ENCODE data around the gene SLAMF9.
A peak's percentile ranks its signal among the peaks of the same experiment; 100 is the strongest.

SLAMF9 gene

GRCh38 chr1:159974350-159974965, 20.4 kb upstream of the SLAMF9 start:
- DNase-seq: no peak

- no peak for DNase-seq
Measured at GRCh38 chr1:159973350-159973940, 19.4 kb upstream of the SLAMF9 start.

GRCh38 chr1:159972443-159973205, 18.6 kb upstream of the SLAMF9 start:
- DNase-seq: no peak

- DNase-seq: peak in 1 of 2 experiments; percentile 15
Measured at GRCh38 chr1:159970932-159971342, 16.9 kb upstream of the SLAMF9 start.

GRCh38 chr1:159968901-159969300, 14.9 kb upstream of the SLAMF9 start:
- no peak for DNase-seq

GRCh38 chr1:159965263-159965662, 11.2 kb upstream of the SLAMF9 start:
- DNase-seq: no peak

GRCh38 chr1:159964144-159964543, 10.1 kb upstream of the SLAMF9 start:
- DNase-seq: no peak

- DNase-seq: no peak
Measured at GRCh38 chr1:159962176-159962575, 8.1 kb upstream of the SLAMF9 start.

GRCh38 chr1:159961636-159962035, 7.6 kb upstream of the SLAMF9 start:
- DNase-seq: no peak

GRCh38 chr1:159960721-159961381, 6.8 kb upstream of the SLAMF9 start:
- DNase-seq: no peak

GRCh38 chr1:159959451-159959850, 5.4 kb upstream of the SLAMF9 start:
- DNase-seq: no peak

GRCh38 chr1:159958719-159959380, 4.8 kb upstream of the SLAMF9 start:
- no peak for DNase-seq

- DNase-seq: no peak
Measured at GRCh38 chr1:159957824-159958268, 3.8 kb upstream of the SLAMF9 start.

GRCh38 chr1:159955456-159955855, 1.4 kb upstream of the SLAMF9 start:
- no peak for DNase-seq

GRCh38 chr1:159952932-159953331, 1.1 kb downstream of the SLAMF9 start:
- no peak for DNase-seq

- DNase-seq: no peak
Measured at GRCh38 chr1:159951551-159951950, 2.5 kb downstream of the SLAMF9 start.

GRCh38 chr1:159951016-159951415, 3.0 kb downstream of the SLAMF9 start:
- DNase-seq: no peak

- DNase-seq: no peak
Measured at GRCh38 chr1:159949981-159950381, 4.1 kb downstream of the SLAMF9 start.

- no peak for DNase-seq
Measured at GRCh38 chr1:159949123-159949522, 4.9 kb downstream of the SLAMF9 start.

- DNase-seq: no peak
Measured at GRCh38 chr1:159947942-159948341, 6.1 kb downstream of the SLAMF9 start.

GRCh38 chr1:159946242-159947187, 7.5 kb downstream of the SLAMF9 start:
- DNase-seq: no peak
